PFSK-1 (cell line): ENCODE measurements around the gene BEND7.

Experiments used
- FOXP2 ChIP-seq: optimal IDR thresholded peaks from 2 replicates; pipeline ENCODE3; 2011; ENCODE audit warnings: borderline replicate concordance, control low read depth, inconsistent platforms; ENCODE audit not compliant: insufficient read depth; ENCODE audit errors: extremely low read length, extremely low read depth
- POLR2AphosphoS5 ChIP-seq: IDR thresholded peaks from 2 replicates; pipeline ENCODE4 v1.6.1; 2012; ENCODE audit warnings: low read depth, mild to moderate bottlenecking, control low read depth, low read length, moderate library complexity
- REST ChIP-seq, 2 experiments: IDR thresholded peaks; 2 replicates each; pipeline versions ENCODE4 v1.6.1 to v1.8.0; 2011 to 2012; ENCODE audit warnings: low read depth in 2 of 2, low read length in 2 of 2, control low read depth in 1 of 2, inconsistent platforms in 1 of 2, mild to moderate bottlenecking in 1 of 2, moderate library complexity in 1 of 2; ENCODE audit not compliant: insufficient read depth in 1 of 2
- SIN3A ChIP-seq: IDR thresholded peaks from 2 replicates; pipeline ENCODE4 v1.6.1; 2012; ENCODE audit warnings: mild to moderate bottlenecking, low read length, moderate library complexity, borderline replicate concordance; ENCODE audit not compliant: insufficient read depth
- TAF1 ChIP-seq: IDR thresholded peaks from 2 replicates; pipeline ENCODE4 v1.6.1; 2012; ENCODE audit warnings: low read length, control low read depth, borderline replicate concordance; ENCODE audit not compliant: insufficient read depth

Gene BEND7

DNA sequence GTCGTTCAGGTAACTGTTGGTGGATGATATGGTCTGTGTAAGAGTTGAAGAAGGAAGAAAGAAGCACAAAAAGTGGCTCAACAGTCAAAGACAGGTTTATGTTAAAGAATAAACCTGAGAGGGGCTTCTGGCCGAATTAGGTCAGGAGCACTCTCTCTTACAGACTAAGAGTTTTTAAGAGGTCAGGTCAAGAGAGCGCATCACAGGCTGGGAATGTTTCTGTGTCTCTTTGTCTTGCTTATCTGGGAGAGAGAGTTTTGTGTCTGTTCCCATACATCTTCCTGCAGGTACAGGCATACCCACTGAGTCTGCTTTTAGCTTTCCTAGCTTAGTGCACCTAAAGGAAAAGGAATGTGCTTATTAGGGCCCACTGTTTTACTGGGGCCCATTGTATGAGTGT is 35.8 kb upstream of the BEND7 start:
- TF ChIP-seq TAF1: no peak

DNA sequence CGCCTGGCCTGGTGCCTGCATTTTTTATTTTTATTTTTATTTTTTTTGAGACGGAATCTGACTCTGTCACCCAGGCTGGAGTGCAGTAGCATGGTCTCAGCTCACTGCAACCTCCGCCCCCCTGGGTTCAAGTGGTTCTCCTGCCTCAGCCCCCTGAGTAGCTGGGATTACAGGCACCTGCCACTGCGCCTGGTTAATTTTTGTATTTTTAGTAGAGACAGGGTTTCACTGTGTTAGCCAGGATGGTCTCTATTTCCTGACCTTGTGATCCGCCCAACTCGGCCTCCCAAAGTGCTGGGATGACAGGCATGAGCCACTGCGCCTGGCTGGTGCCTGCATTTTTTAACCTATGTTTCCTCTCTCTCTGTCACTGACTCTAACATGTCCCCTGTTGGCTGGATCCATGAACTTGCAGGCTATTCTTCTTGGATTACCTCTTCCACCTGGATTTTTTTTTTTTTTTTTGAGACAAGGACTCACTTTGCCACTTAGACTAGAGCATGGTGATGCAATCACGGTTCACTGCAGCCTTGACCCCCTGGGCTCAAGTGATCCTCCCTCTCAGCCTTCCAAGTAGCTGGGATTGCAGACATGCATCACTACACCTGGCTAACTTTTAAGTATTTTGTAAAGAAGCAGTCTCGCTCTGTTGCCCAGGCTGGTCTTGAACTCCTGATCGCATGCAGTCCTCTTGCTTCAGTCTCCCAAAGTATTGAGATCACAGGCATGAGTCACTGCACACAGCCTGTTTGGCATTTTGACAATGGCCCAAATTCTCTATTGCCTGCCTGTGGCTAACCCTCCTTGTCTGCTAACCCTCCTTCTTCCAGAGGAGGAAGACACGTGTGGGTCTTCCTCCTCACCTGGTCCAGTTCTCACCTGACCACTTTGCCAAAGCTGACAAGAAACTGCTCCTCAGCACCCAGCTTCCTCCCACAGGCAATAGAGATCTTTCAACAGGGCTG is 34.9 kb upstream of the BEND7 start:
- TF ChIP-seq TAF1: no peak
- TF ChIP-seq FOXP2: no peak
- TF ChIP-seq REST (IDR thresholded peaks at IDR 0.05; ENCODE audit: insufficient read depth in 1 of 2, low read depth in 2 of 2, low read length in 2 of 2): no peak
- no peak for TF ChIP-seq POLR2AphosphoS5
- no peak for TF ChIP-seq SIN3A

DNA sequence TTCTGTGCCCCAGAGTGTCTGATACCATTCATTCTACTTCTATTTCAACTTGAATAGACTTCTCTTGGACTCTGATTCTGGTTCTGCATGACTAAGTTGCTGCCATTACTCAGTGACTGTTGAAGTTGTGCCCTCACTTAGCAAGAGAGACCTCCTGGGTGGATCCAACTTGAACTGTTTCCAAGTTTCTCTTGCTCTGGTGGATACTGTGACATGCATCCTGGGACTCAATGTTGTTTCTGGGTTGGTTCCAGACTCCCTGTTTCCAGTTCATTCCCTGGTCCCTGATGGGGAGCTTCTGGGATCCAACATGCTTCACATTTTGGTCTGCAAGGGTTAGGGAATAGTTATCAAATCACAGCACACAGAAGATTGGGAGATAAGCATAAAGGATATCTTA is 31.8 kb upstream of the BEND7 start:
- TF ChIP-seq FOXP2: no peak
- TF ChIP-seq REST (IDR thresholded peaks at IDR 0.05; ENCODE audit: insufficient read depth in 1 of 2, low read depth in 2 of 2, low read length in 2 of 2): no peak

GRCh38 chr10:13559124-13559700 is 30.4 kb upstream of the BEND7 start:
- TF ChIP-seq FOXP2 (no peak), TAF1 (no peak)

DNA sequence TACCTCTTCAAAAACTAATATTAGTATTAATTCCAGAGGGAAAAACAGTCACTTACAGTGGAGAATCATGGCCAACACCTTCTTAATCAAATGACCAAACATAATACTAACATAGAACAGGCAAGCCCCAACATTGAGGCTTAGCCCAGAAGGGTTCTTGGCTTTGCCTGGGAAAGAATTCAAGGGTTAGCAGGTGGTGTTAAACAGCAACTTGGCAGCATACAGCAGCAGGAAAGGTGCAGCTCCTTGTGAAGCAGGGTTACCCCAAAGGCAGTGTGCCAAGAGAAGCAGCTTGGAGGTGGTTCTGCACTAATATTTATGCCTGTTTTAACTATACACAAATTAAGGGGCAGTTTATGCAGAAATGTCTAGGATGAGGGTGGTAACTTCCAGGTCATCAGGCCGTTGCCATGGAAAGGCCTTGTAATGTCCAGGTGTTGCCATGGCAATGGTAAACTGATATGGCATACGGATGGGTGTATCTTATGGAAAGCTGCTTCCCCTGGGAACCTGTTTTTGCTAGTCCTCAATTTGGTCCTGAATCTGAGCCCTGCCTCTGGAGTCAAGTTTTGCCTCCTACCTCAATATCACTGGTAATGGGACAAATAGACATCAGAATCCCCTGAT is 27.2 kb upstream of the BEND7 start:
- TF ChIP-seq POLR2AphosphoS5: no peak
- no peak for TF ChIP-seq FOXP2
- no peak for TF ChIP-seq REST (IDR thresholded peaks at IDR 0.05; ENCODE audit: insufficient read depth in 1 of 2, low read depth in 2 of 2, low read length in 2 of 2)
- no peak for TF ChIP-seq TAF1
- no peak for TF ChIP-seq SIN3A

DNA sequence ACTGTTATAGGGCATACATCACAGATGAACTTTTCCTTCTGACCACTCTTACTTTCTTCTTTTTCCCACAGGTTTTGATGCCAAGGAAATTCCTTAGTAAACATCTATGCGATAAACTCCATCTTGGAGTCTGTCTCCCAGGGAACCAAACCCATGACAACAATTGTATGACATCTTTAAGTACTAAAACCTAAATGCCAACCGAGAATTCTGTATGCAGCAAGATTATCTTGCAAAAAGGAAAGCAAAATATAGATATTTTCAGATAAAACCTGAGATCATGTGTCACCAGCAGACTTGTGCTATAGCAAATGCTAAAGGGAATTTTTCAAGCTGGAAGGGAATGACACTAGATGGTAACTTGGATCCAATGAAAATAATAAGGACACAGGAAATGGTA is 22.0 kb upstream of the BEND7 start:
- TF ChIP-seq TAF1 (no peak), REST (IDR thresholded peaks at IDR 0.05; ENCODE audit: insufficient read depth in 1 of 2, low read depth in 2 of 2, low read length in 2 of 2) (no peak), POLR2AphosphoS5 (no peak), SIN3A (no peak), FOXP2 (no peak)
